HepG2 (cell line): ENCODE results near the gene RPS19. TPM values are rescaled to one million over a fixed set of nuclear protein-coding genes. Genes with fewer than 3 reads are reported as not detected.
A peak's percentile ranks its signal among the peaks of the same experiment; 100 is the strongest.

Experiments used
- FOSL2 ChIP-seq: sonication (generic); formaldehyde crosslinking; IDR thresholded peaks from 2 replicates; pipeline ENCODE4 v1.4.0; 2020; ENCODE audit warnings: missing genetic modification reagents
- IRF1 ChIP-seq: sonication (generic); formaldehyde crosslinking; IDR thresholded peaks from 2 replicates; pipeline ENCODE4 v1.4.0; 2020; ENCODE audit warnings: low read depth, mild to moderate bottlenecking, missing genetic modification reagents
- KAT7 ChIP-seq: IDR thresholded peaks from 2 replicates; pipeline ENCODE4 v1.6.1; 2018; ENCODE audit warnings: borderline replicate concordance, missing compliant biosample characterization
- KLF11 ChIP-seq: IDR thresholded peaks from 2 replicates; pipeline ENCODE4 v1.6.1; 2016; ENCODE audit warnings: missing compliant biosample characterization
- MAFF ChIP-seq: IDR thresholded peaks from 2 replicates; pipeline ENCODE4 v1.6.1; 2011; ENCODE audit warnings: low read depth, low read length, improper control_type of control experiment
- MEIS2 ChIP-seq: sonication (generic); formaldehyde crosslinking; IDR thresholded peaks from 2 replicates; pipeline ENCODE4 v1.9.0; 2021; ENCODE audit warnings: mild to moderate bottlenecking, missing genetic modification reagents
- MXD4 ChIP-seq: IDR thresholded peaks from 2 replicates; pipeline ENCODE4 v1.6.1; 2016; ENCODE audit warnings: mild to moderate bottlenecking, missing biosample characterization, missing genetic modification reagents
- NFRKB ChIP-seq: fragments of 450-650 bp; IDR thresholded peaks from 2 replicates; pipeline ENCODE4 v1.6.1; 2017
- PRDM4 ChIP-seq: sonication (generic); formaldehyde crosslinking; IDR thresholded peaks from 2 replicates; pipeline ENCODE4 v1.9.0; 2021; ENCODE audit warnings: missing genetic modification reagents, borderline replicate concordance
- SATB2 ChIP-seq: sonication (generic); formaldehyde crosslinking; IDR thresholded peaks from 2 replicates; pipeline ENCODE4 v1.5.0; 2020; ENCODE audit warnings: missing genetic modification reagents
- SCMH1 ChIP-seq: sonication (generic); formaldehyde crosslinking; IDR thresholded peaks from 2 replicates; pipeline ENCODE4 v1.9.0; 2021; ENCODE audit warnings: missing genetic modification reagents, mild to moderate bottlenecking, borderline replicate concordance
- THRA ChIP-seq: sonication (generic); formaldehyde crosslinking; IDR thresholded peaks from 2 replicates; pipeline ENCODE4 v1.4.0; 2020; ENCODE audit warnings: missing genetic modification reagents, borderline replicate concordance
- ZNF136 ChIP-seq: sonication (generic); formaldehyde crosslinking; IDR thresholded peaks from 2 replicates; pipeline ENCODE4 v1.8.1; 2022; ENCODE audit warnings: low read depth, mild to moderate bottlenecking, moderate library complexity, missing genetic modification reagents
- ZNF468 ChIP-seq: sonication (generic); formaldehyde crosslinking; IDR thresholded peaks from 2 replicates; pipeline ENCODE4 v1.8.0; 2022; ENCODE audit warnings: mild to moderate bottlenecking, moderate library complexity, missing genetic modification reagents
- ZNF660 ChIP-seq: sonication (generic); formaldehyde crosslinking; IDR thresholded peaks from 2 replicates; pipeline ENCODE4 v1.5.1; 2020; ENCODE audit warnings: mild to moderate bottlenecking, low read depth, missing genetic modification reagents, borderline replicate concordance
- ZNF788 ChIP-seq: sonication (generic); formaldehyde crosslinking; IDR thresholded peaks from 2 replicates; pipeline ENCODE4 v1.5.0; 2020; ENCODE audit warnings: mild to moderate bottlenecking, missing genetic modification reagents, borderline replicate concordance
- polyA plus RNA-seq, 8 experiments: library from polyadenylated mRNA; depleted of rRNA in 3 of 8; stranded (reverse) in 7 of 8; unstranded in 1 of 8; fragments of >200 nt; fragmentation: Illumina TruSeq in 4 of 8; extraction: Trizol in 4 of 8; gene quantifications; 2 replicates each; pipeline versions ENCODE4 v1.2.1 to v1.2.3, GENCODE V29; 2011 to 2016; ENCODE audit warnings: low read depth in 4 of 8, missing spikeins in 1 of 8, mixed read lengths in 1 of 8; ENCODE audit not compliant: insufficient read depth in 1 of 8
- total RNA-seq, 5 experiments: library from RNA; depleted of rRNA; stranded (reverse); fragments of >200 nt; fragmentation: Illumina TruSeq; extraction: Trizol; gene quantifications; 2 replicates each; pipeline ENCODE4 v1.2.3, GENCODE V29; 2016; ENCODE audit warnings: low read depth in 1 of 5
- TF ChIP-seq, protein P1 (sequence below): sonication (generic); formaldehyde crosslinking; IDR thresholded peaks from 2 replicates; pipeline ENCODE4 v1.4.0; 2020; ENCODE audit warnings: missing genetic modification reagents, borderline replicate concordance
- TF ChIP-seq, protein P2 (sequence below): sonication (generic); formaldehyde crosslinking; IDR thresholded peaks from 2 replicates; pipeline ENCODE4 v1.4.0; 2020; ENCODE audit warnings: mild to moderate bottlenecking, missing genetic modification reagents
- TF ChIP-seq, protein P3 (sequence below): sonication (generic); formaldehyde crosslinking; IDR thresholded peaks from 2 replicates; pipeline ENCODE4 v1.5.1; 2020; ENCODE audit warnings: missing genetic modification reagents, mild to moderate bottlenecking, borderline replicate concordance

Gene RPS19
- total and polyA plus RNA-seq, 2 of the 13 experiments (the other 11 are each of a cell fraction or from before 2014, with no cell fraction given), result 1,983 to 4,758 TPM

- TF ChIP-seq, protein P1, sequence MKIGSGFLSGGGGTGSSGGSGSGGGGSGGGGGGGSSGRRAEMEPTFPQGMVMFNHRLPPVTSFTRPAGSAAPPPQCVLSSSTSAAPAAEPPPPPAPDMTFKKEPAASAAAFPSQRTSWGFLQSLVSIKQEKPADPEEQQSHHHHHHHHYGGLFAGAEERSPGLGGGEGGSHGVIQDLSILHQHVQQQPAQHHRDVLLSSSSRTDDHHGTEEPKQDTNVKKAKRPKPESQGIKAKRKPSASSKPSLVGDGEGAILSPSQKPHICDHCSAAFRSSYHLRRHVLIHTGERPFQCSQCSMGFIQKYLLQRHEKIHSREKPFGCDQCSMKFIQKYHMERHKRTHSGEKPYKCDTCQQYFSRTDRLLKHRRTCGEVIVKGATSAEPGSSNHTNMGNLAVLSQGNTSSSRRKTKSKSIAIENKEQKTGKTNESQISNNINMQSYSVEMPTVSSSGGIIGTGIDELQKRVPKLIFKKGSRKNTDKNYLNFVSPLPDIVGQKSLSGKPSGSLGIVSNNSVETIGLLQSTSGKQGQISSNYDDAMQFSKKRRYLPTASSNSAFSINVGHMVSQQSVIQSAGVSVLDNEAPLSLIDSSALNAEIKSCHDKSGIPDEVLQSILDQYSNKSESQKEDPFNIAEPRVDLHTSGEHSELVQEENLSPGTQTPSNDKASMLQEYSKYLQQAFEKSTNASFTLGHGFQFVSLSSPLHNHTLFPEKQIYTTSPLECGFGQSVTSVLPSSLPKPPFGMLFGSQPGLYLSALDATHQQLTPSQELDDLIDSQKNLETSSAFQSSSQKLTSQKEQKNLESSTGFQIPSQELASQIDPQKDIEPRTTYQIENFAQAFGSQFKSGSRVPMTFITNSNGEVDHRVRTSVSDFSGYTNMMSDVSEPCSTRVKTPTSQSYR (CRISPR knock-in tag), result peak; percentile 91
- TF ChIP-seq PRDM4 (CRISPR knock-in tag) (no peak), SCMH1 (no peak), MAFF (no peak), KLF11 (CRISPR knock-in tag) (no peak), ZNF468 (CRISPR knock-in tag) (no peak), MXD4 (CRISPR knock-in tag) (no peak; the same call in 1 of the 2 replicates), THRA (CRISPR knock-in tag) (peak; percentile 70), SATB2 (CRISPR knock-in tag) (peak; percentile 24; the same call in 1 of the 2 replicates), FOSL2 (CRISPR knock-in tag) (peak; percentile 36), NFRKB (no peak), KAT7 (CRISPR knock-in tag) (no peak), MEIS2 (CRISPR knock-in tag) (no peak), ZNF788 (CRISPR knock-in tag) (peak; percentile 52; the same call in 1 of the 2 replicates), ZNF136 (CRISPR knock-in tag) (0 out of 2 replicates have a peak, but pooled peaks have one; percentile 61), ZNF660 (CRISPR knock-in tag) (no peak), IRF1 (CRISPR knock-in tag) (no peak)
- TF ChIP-seq, protein P2, sequence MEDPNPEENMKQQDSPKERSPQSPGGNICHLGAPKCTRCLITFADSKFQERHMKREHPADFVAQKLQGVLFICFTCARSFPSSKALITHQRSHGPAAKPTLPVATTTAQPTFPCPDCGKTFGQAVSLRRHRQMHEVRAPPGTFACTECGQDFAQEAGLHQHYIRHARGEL (CRISPR knock-in tag), result no peak
- TF ChIP-seq, protein P3, sequence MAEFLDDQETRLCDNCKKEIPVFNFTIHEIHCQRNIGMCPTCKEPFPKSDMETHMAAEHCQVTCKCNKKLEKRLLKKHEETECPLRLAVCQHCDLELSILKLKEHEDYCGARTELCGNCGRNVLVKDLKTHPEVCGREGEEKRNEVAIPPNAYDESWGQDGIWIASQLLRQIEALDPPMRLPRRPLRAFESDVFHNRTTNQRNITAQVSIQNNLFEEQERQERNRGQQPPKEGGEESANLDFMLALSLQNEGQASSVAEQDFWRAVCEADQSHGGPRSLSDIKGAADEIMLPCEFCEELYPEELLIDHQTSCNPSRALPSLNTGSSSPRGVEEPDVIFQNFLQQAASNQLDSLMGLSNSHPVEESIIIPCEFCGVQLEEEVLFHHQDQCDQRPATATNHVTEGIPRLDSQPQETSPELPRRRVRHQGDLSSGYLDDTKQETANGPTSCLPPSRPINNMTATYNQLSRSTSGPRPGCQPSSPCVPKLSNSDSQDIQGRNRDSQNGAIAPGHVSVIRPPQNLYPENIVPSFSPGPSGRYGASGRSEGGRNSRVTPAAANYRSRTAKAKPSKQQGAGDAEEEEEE (CRISPR knock-in tag), result peak; percentile 86; the same call in 1 of the 2 replicates
These were observed at the start of gene RPS19 (continued) for GRCh38 chr19:41859618-41860418.
